ENCODE measurements around the gene S1PR3.
A peak's percentile ranks its signal among the peaks of the same experiment; 100 is the strongest.

Gene S1PR3

GRCh38 chr9:89000371-89000781 lies 9.1 kb downstream of the S1PR3 start:
- Histone ChIP-seq H3F3A (ENCODE audit: insufficient read depth, low read length) (no peaks in the 10 kb centered on the region), H3K27me3 (replicated peaks; ENCODE audit: insufficient read depth, low read length) (no peaks in the 10 kb centered on the region), H3K9ac (ENCODE audit: low read length) (no peak overlapping the region), H3K4me1 (ENCODE audit: low read length) (no peaks in the 10 kb centered on the region), H2AFZ (ENCODE audit: low read length) (peak overlapping the region; percentile 62; the same call in 1 of the 2 replicates), H3K27ac (ENCODE audit: low read length) (no peak overlapping the region), H3K4me3 (ENCODE audit: low read length) (no peak overlapping the region), H4K20me1 (ENCODE audit: insufficient read depth, low read length) (no peaks in the 10 kb centered on the region), H3K9me3 (replicated peaks; ENCODE audit: insufficient read depth, low read length) (no peaks in the 10 kb centered on the region), H3K9me2 (replicated peaks; ENCODE audit: insufficient read depth, low read length) (no peaks in the 10 kb centered on the region), H3K36me3 (replicated peaks; ENCODE audit: insufficient read depth, low read length) (no peaks in the 10 kb centered on the region), H3K79me2 (ENCODE audit: low read length) (no peaks in the 10 kb centered on the region), H3K4me2 (ENCODE audit: low read depth, low read length) (no peak overlapping the region)
- no peak for DNase-seq
- TF ChIP-seq CTCF (IDR thresholded peaks at IDR 0.05; ENCODE audit: low read length) = no peak
- no peak for TF ChIP-seq EZH2 (optimal IDR thresholded peaks at IDR 0.05; ENCODE audit: low read depth, low read length)
- no peak for TF ChIP-seq EZH2phosphoT487 (IDR thresholded peaks at IDR 0.05; ENCODE audit: low read length)

GRCh38 chr9:89000973-89001916 lies 10.0 kb downstream of the S1PR3 start:
- H3K4me2 ChIP-seq (ENCODE audit: low read depth, low read length) = peak overlapping the region; percentile 69
- DNase-seq = peak; percentile 81
- H3K4me3 ChIP-seq (ENCODE audit: low read length) = peak overlapping the region; percentile 23; the same call in 1 of the 2 replicates
- H3K9me3 ChIP-seq (replicated peaks; ENCODE audit: insufficient read depth, low read length) = no peaks in the 10 kb centered on the region
- no peaks in the 10 kb centered on the region for H3K9me2 ChIP-seq (replicated peaks; ENCODE audit: insufficient read depth, low read length)
- H3K27ac ChIP-seq (ENCODE audit: low read length) = no peak overlapping the region
- H3K79me2 ChIP-seq (ENCODE audit: low read length) = no peaks in the 10 kb centered on the region
- no peaks in the 10 kb centered on the region for H3K4me1 ChIP-seq (ENCODE audit: low read length)
- no peaks in the 10 kb centered on the region for H4K20me1 ChIP-seq (ENCODE audit: insufficient read depth, low read length)
- peak overlapping the region; percentile 62 for H2AFZ ChIP-seq (ENCODE audit: low read length)
- no peaks in the 10 kb centered on the region for H3F3A ChIP-seq (ENCODE audit: insufficient read depth, low read length)
- H3K9ac ChIP-seq (ENCODE audit: low read length) = no peak overlapping the region
- H3K27me3 ChIP-seq (replicated peaks; ENCODE audit: insufficient read depth, low read length) = no peaks in the 10 kb centered on the region
- H3K36me3 ChIP-seq (replicated peaks; ENCODE audit: insufficient read depth, low read length) = no peaks in the 10 kb centered on the region
- no peak for TF ChIP-seq EZH2phosphoT487 (IDR thresholded peaks at IDR 0.05; ENCODE audit: low read length)
- peak; percentile 79 for TF ChIP-seq CTCF (IDR thresholded peaks at IDR 0.05; ENCODE audit: low read length)

- no peak overlapping the region for H2AFZ ChIP-seq (ENCODE audit: low read length)
Measured at GRCh38 chr9:89001917-89002540, 10.8 kb downstream of the S1PR3 start.

More at GRCh38 chr9:89001917-89002540, 10.8 kb downstream of the S1PR3 start:
- H3K9me3 ChIP-seq (replicated peaks; ENCODE audit: insufficient read depth, low read length) = no peaks in the 10 kb centered on the region
- H4K20me1 ChIP-seq (ENCODE audit: insufficient read depth, low read length) = no peaks in the 10 kb centered on the region
- H3K27me3 ChIP-seq (replicated peaks; ENCODE audit: insufficient read depth, low read length) = no peaks in the 10 kb centered on the region
- H3K4me3 ChIP-seq (ENCODE audit: low read length) = no peak overlapping the region
- no peaks in the 10 kb centered on the region for H3K4me1 ChIP-seq (ENCODE audit: low read length)
- no peaks in the 10 kb centered on the region for H3K79me2 ChIP-seq (ENCODE audit: low read length)
- no peaks in the 10 kb centered on the region for H3F3A ChIP-seq (ENCODE audit: insufficient read depth, low read length)
- H3K9me2 ChIP-seq (replicated peaks; ENCODE audit: insufficient read depth, low read length) = no peaks in the 10 kb centered on the region
- no peak for DNase-seq
- H3K4me2 ChIP-seq (ENCODE audit: low read depth, low read length) = no peak overlapping the region
- no peak overlapping the region for H3K27ac ChIP-seq (ENCODE audit: low read length)
- no peak for TF ChIP-seq EZH2 (optimal IDR thresholded peaks at IDR 0.05; ENCODE audit: low read depth, low read length)
- TF ChIP-seq EZH2phosphoT487 (IDR thresholded peaks at IDR 0.05; ENCODE audit: low read length) = no peak
- no peak for TF ChIP-seq CTCF (IDR thresholded peaks at IDR 0.05; ENCODE audit: low read length)
- no peak overlapping the region for H3K9ac ChIP-seq (ENCODE audit: low read length)
- no peaks in the 10 kb centered on the region for H3K36me3 ChIP-seq (replicated peaks; ENCODE audit: insufficient read depth, low read length)
